ENCODE measurements around the gene ATXN1.
"Not testable (repeated sequence)": the region's sequence is repeated elsewhere in the genome, so short reads cannot be mapped to it uniquely, and the experiment has no call there.

ATXN1 gene

DNA sequence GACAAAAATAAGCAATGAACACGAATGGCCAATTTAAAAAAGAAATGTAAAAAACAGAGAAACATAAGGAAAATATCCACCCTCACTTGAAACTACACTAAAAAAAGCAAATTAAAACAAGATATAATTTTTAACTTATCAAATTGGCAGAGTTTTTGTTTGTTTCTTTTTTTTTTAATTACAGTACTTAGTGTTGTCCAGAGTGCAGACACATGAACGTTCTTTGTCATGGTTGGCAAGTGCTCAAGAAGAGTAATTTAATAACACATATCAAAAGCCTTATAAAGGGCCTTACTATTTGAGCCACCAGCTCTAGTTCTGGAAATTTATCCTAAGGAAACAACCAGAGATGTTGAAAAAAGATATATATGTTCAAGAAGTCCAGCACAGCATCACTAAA, 142.3 kb downstream of the ATXN1 start:
- DNase-seq (ENCODE audit: low read depth), result no peak
- no peak overlapping the region for H3K4me3 ChIP-seq (ENCODE audit: control insufficient read depth, low read depth, low read length)
- TF ChIP-seq, protein P1, sequence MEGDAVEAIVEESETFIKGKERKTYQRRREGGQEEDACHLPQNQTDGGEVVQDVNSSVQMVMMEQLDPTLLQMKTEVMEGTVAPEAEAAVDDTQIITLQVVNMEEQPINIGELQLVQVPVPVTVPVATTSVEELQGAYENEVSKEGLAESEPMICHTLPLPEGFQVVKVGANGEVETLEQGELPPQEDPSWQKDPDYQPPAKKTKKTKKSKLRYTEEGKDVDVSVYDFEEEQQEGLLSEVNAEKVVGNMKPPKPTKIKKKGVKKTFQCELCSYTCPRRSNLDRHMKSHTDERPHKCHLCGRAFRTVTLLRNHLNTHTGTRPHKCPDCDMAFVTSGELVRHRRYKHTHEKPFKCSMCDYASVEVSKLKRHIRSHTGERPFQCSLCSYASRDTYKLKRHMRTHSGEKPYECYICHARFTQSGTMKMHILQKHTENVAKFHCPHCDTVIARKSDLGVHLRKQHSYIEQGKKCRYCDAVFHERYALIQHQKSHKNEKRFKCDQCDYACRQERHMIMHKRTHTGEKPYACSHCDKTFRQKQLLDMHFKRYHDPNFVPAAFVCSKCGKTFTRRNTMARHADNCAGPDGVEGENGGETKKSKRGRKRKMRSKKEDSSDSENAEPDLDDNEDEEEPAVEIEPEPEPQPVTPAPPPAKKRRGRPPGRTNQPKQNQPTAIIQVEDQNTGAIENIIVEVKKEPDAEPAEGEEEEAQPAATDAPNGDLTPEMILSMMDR (IDR thresholded peaks at IDR 0.05; ENCODE audit: control insufficient read depth, insufficient read depth, low read depth, low read length, missing control alignments), result no peak

DNA sequence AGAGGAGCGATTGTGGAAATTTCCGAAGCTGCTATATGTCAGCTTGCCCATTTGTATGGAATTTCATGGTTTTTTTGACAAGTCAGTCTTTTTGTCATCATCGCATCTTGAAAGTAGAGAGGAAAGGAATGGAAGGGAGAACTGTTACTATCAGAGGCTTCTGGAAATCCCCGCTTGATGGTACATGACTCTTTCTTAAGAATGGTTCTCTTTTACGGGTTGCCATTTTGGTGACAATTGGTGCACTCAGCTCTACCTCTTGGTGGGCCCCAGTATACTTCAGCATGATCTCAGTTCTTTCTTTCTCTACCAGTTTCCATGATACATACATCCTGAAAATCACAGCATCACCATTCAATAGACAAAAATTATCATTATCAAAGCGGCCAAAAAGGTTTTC, 146.0 kb downstream of the ATXN1 start:
- H3K4me3 ChIP-seq (ENCODE audit: control insufficient read depth, low read depth, low read length); DNase-seq (ENCODE audit: low read depth): not testable (repeated sequence)

DNA sequence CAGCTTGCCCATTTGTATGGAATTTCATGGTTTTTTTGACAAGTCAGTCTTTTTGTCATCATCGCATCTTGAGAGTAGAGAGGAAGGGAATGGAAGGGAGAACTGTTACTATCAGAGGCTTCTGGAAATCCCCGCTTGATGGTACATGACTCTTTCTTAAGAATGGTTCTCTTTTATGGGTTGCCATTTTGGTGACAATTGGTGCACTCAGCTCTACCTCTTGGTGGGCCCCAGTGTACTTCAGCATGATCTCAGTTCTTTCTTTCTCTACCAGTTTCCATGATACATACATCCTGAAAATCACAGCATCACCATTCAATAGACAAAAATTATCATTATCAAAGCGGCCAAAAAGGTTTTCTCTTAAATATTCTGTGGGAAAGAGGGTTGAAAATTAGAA, 147.1 kb downstream of the ATXN1 start:
- DNase-seq (ENCODE audit: low read depth); H3K4me3 ChIP-seq (ENCODE audit: control insufficient read depth, low read depth, low read length): not testable (repeated sequence)

DNA sequence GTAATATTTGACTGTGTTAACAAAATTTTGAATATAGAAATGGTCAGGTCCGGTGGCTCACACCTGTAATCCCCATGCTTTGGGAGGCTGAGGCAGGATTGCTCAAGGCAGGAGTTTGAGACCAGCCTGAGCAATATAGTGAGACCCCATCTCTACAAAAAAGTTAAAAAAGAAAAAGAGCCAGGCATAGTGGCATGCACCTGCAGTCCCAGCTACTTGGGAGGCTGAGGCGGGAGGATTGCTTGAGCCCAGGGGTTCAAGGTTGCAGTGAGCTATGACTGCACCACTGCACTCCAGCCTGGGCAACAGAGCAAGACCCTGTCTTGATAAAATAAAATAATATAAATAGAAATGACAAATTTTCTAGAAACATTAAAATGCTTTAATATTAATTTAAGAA, 147.8 kb downstream of the ATXN1 start:
- not testable (repeated sequence) for DNase-seq (ENCODE audit: low read depth); H3K4me3 ChIP-seq (ENCODE audit: control insufficient read depth, low read depth, low read length)

DNA sequence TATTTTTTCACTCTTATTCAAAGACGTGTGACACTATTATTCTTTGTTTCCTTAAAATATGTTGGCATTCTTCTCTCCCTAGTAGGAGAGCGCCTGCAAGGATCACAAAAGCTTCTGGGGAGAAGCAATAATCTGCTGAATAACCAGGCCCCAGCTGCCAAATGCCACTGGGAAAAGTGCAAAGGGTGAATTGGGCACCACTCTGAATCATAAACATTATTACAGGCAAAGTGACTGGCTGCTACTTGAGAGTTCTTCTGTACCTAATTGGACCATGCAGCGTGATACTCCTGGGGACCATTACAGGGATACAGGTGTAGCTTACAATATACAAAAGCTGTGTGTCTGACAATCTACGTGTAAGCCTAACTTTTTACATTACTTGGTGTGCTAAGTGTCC, 152.8 kb downstream of the ATXN1 start:
- TF ChIP-seq, protein P1 (IDR thresholded peaks at IDR 0.05; ENCODE audit: control insufficient read depth, insufficient read depth, low read depth, low read length, missing control alignments), result no peak
- DNase-seq (ENCODE audit: low read depth), result no peak
- no peak overlapping the region for H3K4me3 ChIP-seq (ENCODE audit: control insufficient read depth, low read depth, low read length)

DNA sequence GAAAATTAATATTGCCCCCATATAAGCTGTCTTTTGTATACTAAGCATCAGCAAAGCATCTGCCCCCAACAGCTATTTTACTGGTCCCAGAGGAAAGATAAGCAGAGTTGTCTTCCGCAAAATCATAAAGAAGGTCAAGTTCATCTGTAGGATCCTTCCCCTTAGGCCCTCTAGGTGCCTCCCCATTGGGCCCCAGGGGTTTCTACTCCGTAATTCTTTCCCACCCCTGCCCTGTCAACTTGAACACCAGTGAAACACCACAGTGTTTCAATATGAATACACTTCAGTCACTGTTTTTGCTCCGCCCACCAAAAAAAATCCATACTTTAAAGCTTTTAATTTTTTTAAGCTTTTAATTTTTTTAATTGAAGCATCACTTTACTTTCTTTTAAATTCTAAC, 159.2 kb downstream of the ATXN1 start:
- DNase-seq (ENCODE audit: low read depth), result no peak
- TF ChIP-seq, protein P1 (IDR thresholded peaks at IDR 0.05; ENCODE audit: control insufficient read depth, insufficient read depth, low read depth, low read length, missing control alignments), result no peak
- H3K4me3 ChIP-seq (ENCODE audit: control insufficient read depth, low read depth, low read length), result no peak overlapping the region

DNA sequence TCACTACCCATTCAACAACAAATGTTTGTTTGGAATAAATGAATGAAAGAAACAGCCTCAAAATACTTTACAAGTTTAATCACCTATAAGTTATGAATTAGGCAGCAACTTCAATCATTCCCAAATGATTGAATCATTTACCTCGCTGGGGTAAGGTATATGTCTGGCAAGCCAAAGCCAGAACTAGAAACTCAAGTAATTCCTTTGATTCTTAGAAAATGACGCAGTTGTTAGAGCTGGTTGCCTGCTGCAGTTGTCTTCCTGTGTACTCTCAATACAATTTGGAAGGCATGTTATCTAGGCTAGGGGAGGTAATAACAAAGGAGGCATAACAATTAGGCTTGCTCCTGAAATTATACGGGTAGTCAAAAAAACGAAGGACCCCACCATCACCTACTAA, 160.6 kb downstream of the ATXN1 start:
- no peak for DNase-seq (ENCODE audit: low read depth)
- TF ChIP-seq, protein P1 (IDR thresholded peaks at IDR 0.05; ENCODE audit: control insufficient read depth, insufficient read depth, low read depth, low read length, missing control alignments), result no peak

DNA sequence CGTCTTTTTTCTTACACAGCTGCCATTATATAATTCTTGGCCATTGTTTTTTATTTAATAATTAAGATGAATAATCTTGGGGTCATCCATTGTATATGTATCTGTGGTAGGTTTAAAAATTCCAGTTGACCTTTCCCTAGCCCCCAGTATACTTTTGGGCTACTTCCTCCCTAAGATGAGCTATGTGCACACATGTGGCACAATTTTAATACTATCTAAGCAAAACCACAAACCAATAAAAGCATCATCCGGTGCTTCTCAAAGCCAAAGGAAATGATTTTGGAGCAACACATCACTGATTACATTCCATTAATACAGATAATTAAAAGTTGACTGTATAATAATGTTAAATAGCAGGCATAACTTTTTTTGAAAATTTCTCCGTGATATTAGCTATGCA, 161.2 kb downstream of the ATXN1 start:
- no peak for DNase-seq (ENCODE audit: low read depth)
- H3K4me3 ChIP-seq (ENCODE audit: control insufficient read depth, low read depth, low read length), result no peak overlapping the region
- TF ChIP-seq, protein P1 (IDR thresholded peaks at IDR 0.05; ENCODE audit: control insufficient read depth, insufficient read depth, low read depth, low read length, missing control alignments), result no peak

More for the DNA sequence above, 160.6 kb downstream of the ATXN1 start:
- no peak overlapping the region for H3K4me3 ChIP-seq (ENCODE audit: control insufficient read depth, low read depth, low read length)

Data from AG09309 (cell line).